ENCODE measurements around the gene CDPF1. TPM values are rescaled to one million over a fixed set of nuclear protein-coding genes. Genes with fewer than 3 reads are reported as not detected.

The CDPF1 gene
- total and polyA plus RNA-seq, 2 of the 13 experiments (the other 11 are each of a cell fraction or from before 2014, with no cell fraction given): 5.2 to 8.1 TPM

GRCh38 chr22:46234969-46235368 lies 15.1 kb downstream of the CDPF1 start (continued):
- TF ChIP-seq ZNF18 (CRISPR knock-in tag; IDR thresholded peaks at IDR 0.05; ENCODE audit: insufficient replicate concordance): no peak

- BruUV-seq (replicated peaks): no TSS peak
- H3K4me3 ChIP-seq (replicated peaks in 1 of 3; ENCODE audit: insufficient read depth in 1 of 3, low read depth in 2 of 3, low read length in 3 of 3): no peak overlapping the region
- FAIRE-seq (no peak), DNase-seq (ENCODE audit: low spot score) (no peak), ATAC-seq (no peak)
- 96% methylated on average over 9 of the region's 9 CpGs for WGBS (ENCODE audit: low lambda C conversion rate)
- intact Hi-C loops (cut with micrococcal nuclease; ENCODE audit: unreplicated experiment): no loop called here
- ChIA-PET POLR2A (no interaction called here), CTCF (ENCODE audit: low intra/inter-chr PET ratio, low total read pairs) (no interaction called here)
- H3K79me2 ChIP-seq (ENCODE audit: insufficient read depth, low read length): no peaks in the 10 kb centered on the region
- H3K4me2 ChIP-seq (ENCODE audit: low read depth, low read length): no peak overlapping the region
- H3K27ac ChIP-seq (ENCODE audit: extremely low read length, insufficient read depth, low read length): no peak overlapping the region
- H3K4me1 ChIP-seq (ENCODE audit: insufficient read depth, low read length): no peaks in the 10 kb centered on the region
- H3K27me3 ChIP-seq (ENCODE audit: control insufficient read depth in 1 of 2, insufficient read depth in 2 of 2, low read length in 2 of 2): no peaks in the 10 kb centered on the region
- H2AFZ ChIP-seq (ENCODE audit: low read length): no peak overlapping the region
- in situ Hi-C loops (cut with HindIII; ENCODE audit: extremely low pct_ligation_motif_present, low pct_unique_long_range_greater_than_20kb): no loop called here
- H4K20me1 ChIP-seq (ENCODE audit: insufficient read depth, low read length): no peaks in the 10 kb centered on the region
- H3K9me3 ChIP-seq (ENCODE audit: low read length): no peaks in the 10 kb centered on the region
- no peak overlapping the region for H3K9ac ChIP-seq (ENCODE audit: insufficient read depth, low read depth, low read length)
- H3K36me3 ChIP-seq (replicated peaks in 1 of 2; ENCODE audit: control insufficient read depth in 1 of 2, insufficient read depth in 2 of 2, low read length in 2 of 2): peaks cover 4 to 39% of the 10 kb centered on the region in 2 experiments; a peak in 4 of 5 replicates
- TF ChIP-seq MXD1 (CRISPR knock-in tag; IDR thresholded peaks at IDR 0.05) (no peak), ATF6 (CRISPR knock-in tag; conservative IDR thresholded peaks at IDR 0.05) (no peak), ZNF724P (CRISPR knock-in tag; IDR thresholded peaks at IDR 0.05; ENCODE audit: borderline replicate concordance) (no peak), ZMAT3 (CRISPR knock-in tag; conservative IDR thresholded peaks at IDR 0.05) (no peak), MAFG (CRISPR knock-in tag; IDR thresholded peaks at IDR 0.05) (no peak), ZNF569 (CRISPR knock-in tag; IDR thresholded peaks at IDR 0.05; ENCODE audit: borderline replicate concordance) (no peak), SIX1 (CRISPR knock-in tag; IDR thresholded peaks at IDR 0.05; ENCODE audit: borderline replicate concordance) (no peak), ZNF800 (CRISPR knock-in tag; IDR thresholded peaks at IDR 0.05) (no peak), ZNF256 (CRISPR knock-in tag; conservative IDR thresholded peaks at IDR 0.05) (no peak), ZNF280B (CRISPR knock-in tag; IDR thresholded peaks at IDR 0.05; ENCODE audit: borderline replicate concordance) (no peak), CREBL2 (CRISPR knock-in tag; IDR thresholded peaks at IDR 0.05; ENCODE audit: borderline replicate concordance) (no peak), ZNF740 (CRISPR knock-in tag; IDR thresholded peaks at IDR 0.05) (no peak)
Measured at GRCh38 chr22:46233231-46233630, 16.9 kb downstream of the CDPF1 start.

Measured in HepG2 (cell line).